GM19035 (cell line): ENCODE results near the gene ENG.
"Not testable (repeated sequence)": the region's sequence is repeated elsewhere in the genome, so short reads cannot be mapped to it uniquely, and the experiment has no call there.

ENCODE experiments used
- ATAC-seq: cut with Tn5 transposase; IDR thresholded peaks from one replicate; pipeline ENCODE4 v1.9.1; 2021; ENCODE audit not compliant: unreplicated experiment

The ENG gene

GRCh38 chr9:127796225-127796813 lies 58.1 kb downstream of the ENG start:
- no peak for ATAC-seq

GRCh38 chr9:127794001-127794791 lies 60.3 kb downstream of the ENG start:
- ATAC-seq: no peak

- ATAC-seq: no peak
These were observed 61.3 kb downstream of the ENG start for GRCh38 chr9:127793093-127793708.

GRCh38 chr9:127792417-127793031 lies 61.9 kb downstream of the ENG start:
- no peak for ATAC-seq

- no peak for ATAC-seq
These were observed 63.4 kb downstream of the ENG start for GRCh38 chr9:127791085-127791484.

GRCh38 chr9:127790094-127790855 lies 64.2 kb downstream of the ENG start:
- no peak for ATAC-seq

- ATAC-seq: no peak
These were observed 65.3 kb downstream of the ENG start for GRCh38 chr9:127789179-127789578.

GRCh38 chr9:127788337-127789011 lies 66.0 kb downstream of the ENG start:
- ATAC-seq: no peak

GRCh38 chr9:127786773-127787104 lies 67.7 kb downstream of the ENG start:
- ATAC-seq: no peak

GRCh38 chr9:127785933-127786772 lies 68.3 kb downstream of the ENG start, which contains the start of gene CDK9:
TSS of gene CDK9 (plus strand) at chr9:127786034. CDS start at chr9:127786149, 115 bp downstream.
- ATAC-seq: peak; percentile 60

- ATAC-seq: peak; percentile 44
These were observed 69.2 kb downstream of the ENG start for GRCh38 chr9:127785023-127785932.

GRCh38 chr9:127783111-127784008 lies 71.1 kb downstream of the ENG start:
- ATAC-seq: no peak

- ATAC-seq: no peak
These were observed 72.7 kb downstream of the ENG start for GRCh38 chr9:127781806-127782205.

GRCh38 chr9:127780909-127781308 lies 73.5 kb downstream of the ENG start:
- not testable (repeated sequence) for ATAC-seq

GRCh38 chr9:127780126-127780885 lies 74.2 kb downstream of the ENG start:
- ATAC-seq: no peak

- ATAC-seq: peak; percentile 38
These were observed 75.1 kb downstream of the ENG start for GRCh38 chr9:127779136-127779981.
